Measurements from ENCODE around the gene JUP. TPM values are rescaled to one million over a fixed set of nuclear protein-coding genes. Genes with fewer than 3 reads are reported as not detected.

Gene JUP
- total and polyA plus RNA-seq, 10 of the 15 experiments (the other 5 are each of a cell fraction or from before 2014, with no cell fraction given) = 1.5 to 36.3 (median 11.6) TPM

DNA sequence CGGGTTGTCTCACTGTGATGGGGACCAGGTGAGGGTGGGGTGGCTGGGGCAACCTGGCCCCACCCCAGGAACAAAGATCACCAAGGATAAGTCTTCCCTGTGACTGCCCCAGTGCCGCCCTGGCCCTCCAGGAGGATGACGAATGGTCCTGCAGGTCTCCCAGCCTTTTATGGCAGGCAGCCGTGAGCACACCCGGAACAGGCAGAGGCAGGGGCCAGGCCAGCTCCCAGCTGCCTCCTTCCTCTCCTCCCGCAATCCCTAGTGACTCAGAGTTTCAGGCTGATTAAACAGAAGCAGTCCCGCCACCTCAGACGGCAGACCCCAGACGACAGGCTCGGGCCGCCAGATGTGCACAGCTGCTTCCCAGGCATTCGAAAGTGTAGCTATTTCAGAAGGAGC is 13.3 kb downstream of the JUP start (continued):
- no peak for TF ChIP-seq IKZF1 (conservative IDR thresholded peaks at IDR 0.05)
- TF ChIP-seq RCOR1 (conservative IDR thresholded peaks at IDR 0.05; ENCODE audit: low read depth, low read length) = no peak
- no peak for TF ChIP-seq WRNIP1 (IDR thresholded peaks at IDR 0.05; ENCODE audit: borderline replicate concordance, low read depth, low read length)

DNA sequence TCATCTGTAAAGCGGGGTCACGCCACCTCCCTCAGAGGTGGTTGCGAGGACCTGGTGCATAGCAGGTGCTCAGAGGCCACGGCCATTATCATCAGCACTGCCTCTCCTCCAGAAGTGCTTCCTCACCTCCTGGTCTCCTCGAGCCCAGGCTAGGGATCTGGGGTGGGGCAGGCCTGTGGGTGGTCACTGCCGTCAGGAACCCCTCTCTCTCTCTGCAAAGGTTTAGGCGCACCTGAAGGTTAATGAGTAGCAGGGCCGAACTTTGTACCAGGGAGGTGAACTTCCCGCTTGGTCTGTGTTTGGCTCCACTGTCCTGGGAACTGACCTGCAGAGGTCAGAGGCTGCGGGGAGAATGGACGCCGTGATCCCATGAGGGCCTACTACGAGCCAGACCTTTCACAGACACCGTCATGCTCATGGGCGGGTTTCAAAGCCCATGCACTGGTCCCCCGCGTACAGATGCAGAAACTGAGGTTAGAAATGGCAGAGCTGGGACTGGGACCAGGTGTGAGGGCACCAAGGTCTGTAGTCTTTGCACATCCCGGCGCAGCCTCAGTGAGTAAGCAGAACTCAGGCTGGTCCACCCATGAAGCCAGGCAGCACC is 13.8 kb downstream of the JUP start:
- WGBS (ENCODE audit: insufficient coverage, insufficient replicate concordance, low lambda C conversion rate, missing lambda C conversion rate) = 67% methylated on average over 19 of the region's 19 CpGs
- Histone ChIP-seq H3K79me2 (ENCODE audit: control insufficient read depth, insufficient read depth, low read length) (peaks cover 4% of the 10 kb centered on the region), H3K27me3 (replicated peaks in 1 of 2; ENCODE audit: control insufficient read depth in 2 of 2, insufficient read depth in 2 of 2, low read length in 1 of 2) (no peaks in the 10 kb centered on the region), H3K9me3 (replicated peaks; ENCODE audit: control insufficient read depth, insufficient read depth, low read length) (no peaks in the 10 kb centered on the region), H3K27ac (ENCODE audit: control insufficient read depth, insufficient read depth) (no peak overlapping the region), H3K4me2 (ENCODE audit: control insufficient read depth, insufficient read depth) (no peak overlapping the region), H3K9ac (ENCODE audit: control insufficient read depth, insufficient read depth, low read length) (no peak overlapping the region), H2AFZ (ENCODE audit: control insufficient read depth, low read depth, low read length) (no peak overlapping the region), H3K4me1 (ENCODE audit: control insufficient read depth, insufficient read depth, low read length) (no peaks in the 10 kb centered on the region), H4K20me1 (ENCODE audit: control insufficient read depth, insufficient read depth) (no peaks in the 10 kb centered on the region), H3K36me3 (ENCODE audit: control insufficient read depth in 2 of 2, insufficient read depth in 2 of 2, low read length in 1 of 2) (no peaks in the 10 kb centered on the region), H3K4me3 (no peak overlapping the region)
- CTCF ChIA-PET = interaction anchor here (1.3 kb wide), 1 partner anchor 14 kb away, joined by 3 read pairs; the partner anchor contains the start of gene JUP
- intact Hi-C loops (cut with micrococcal nuclease; ENCODE audit: unreplicated experiment) (no loop called here), in situ Hi-C loops (cut with MboI) (no loop called here)
- DNase-seq (ENCODE audit: low read depth, low spot score) (no peak), FAIRE-seq (no peak), ATAC-seq (no peak)
- SMC1A ChIA-PET (ENCODE audit: uncharacterized antibody, unreplicated experiment) = interaction anchor here (2.4 kb wide), 1 partner anchor 13 kb away, joined by 8 read pairs; the partner anchor contains the start of gene JUP
- RAD21 ChIA-PET (ENCODE audit: unreplicated experiment) = interaction anchor here (0.6 kb wide), 1 partner anchor 89 kb away, joined by 3 read pairs; no protein-coding TSS in a partner anchor
- TF ChIP-seq MEF2B (IDR thresholded peaks at IDR 0.05; ENCODE audit: partially characterized antibody, poor library complexity, severe bottlenecking) = no peak
- no peak for TF ChIP-seq POLR2AphosphoS2 (IDR thresholded peaks at IDR 0.05; ENCODE audit: low read depth, low read length)
- TF ChIP-seq SPI1 (IDR thresholded peaks at IDR 0.05; ENCODE audit: borderline replicate concordance, insufficient read depth, low read depth, low read length) = no peak
- POLR2A ChIA-PET = no interaction called here
- no TSS peak for BruUV-seq (replicated peaks)

Data from GM12878 (cell line).